Measurements from ENCODE around the gene IFT43. TPM values are rescaled to one million over a fixed set of nuclear protein-coding genes. Genes with fewer than 3 reads are reported as not detected.

The IFT43 gene
- polyA plus RNA-seq, 1 experiment: 58.9 TPM

- no peak for DNase-seq (ENCODE audit: low read depth)
- POLR2A ChIA-PET: no interaction called here
- H3K27me3 ChIP-seq (ENCODE audit: control insufficient read depth, insufficient read depth, low read length): no peaks in the 10 kb centered on the region
- H3K4me3 ChIP-seq (ENCODE audit: low read depth, low read length): no peak overlapping the region
- CTCF ChIA-PET: no interaction called here
- no peak for TF ChIP-seq CTCF (IDR thresholded peaks at IDR 0.05; ENCODE audit: insufficient read depth, low read depth, low read length)
- H3K36me3 ChIP-seq (ENCODE audit: control insufficient read depth, insufficient read depth, low read length): no peaks in the 10 kb centered on the region
Measured at GRCh38 chr14:76126076-76126475, 140.5 kb downstream of the IFT43 start.

GRCh38 chr14:76129851-76130576, 144.5 kb downstream of the IFT43 start:
- no peak for DNase-seq (ENCODE audit: low read depth)
- TF ChIP-seq CTCF (IDR thresholded peaks at IDR 0.05; ENCODE audit: insufficient read depth, low read depth, low read length): no peak
- H3K36me3 ChIP-seq (ENCODE audit: control insufficient read depth, insufficient read depth, low read length): no peaks in the 10 kb centered on the region
- ChIA-PET CTCF (no interaction called here), POLR2A (no interaction called here)
- peaks cover 5% of the 10 kb centered on the region for H3K27me3 ChIP-seq (ENCODE audit: control insufficient read depth, insufficient read depth, low read length)
- no peak overlapping the region for H3K4me3 ChIP-seq (ENCODE audit: low read depth, low read length)

- ChIA-PET CTCF (no interaction called here), POLR2A (no interaction called here)
- Histone ChIP-seq H3K36me3 (ENCODE audit: control insufficient read depth, insufficient read depth, low read length) (no peaks in the 10 kb centered on the region), H3K27me3 (ENCODE audit: control insufficient read depth, insufficient read depth, low read length) (peaks cover 5% of the 10 kb centered on the region), H3K4me3 (ENCODE audit: low read depth, low read length) (no peak overlapping the region)
- TF ChIP-seq CTCF (IDR thresholded peaks at IDR 0.05; ENCODE audit: insufficient read depth, low read depth, low read length): no peak
- no peak for DNase-seq (ENCODE audit: low read depth)
Measured at GRCh38 chr14:76131071-76131965, 145.8 kb downstream of the IFT43 start.

GRCh38 chr14:76133103-76133502, 147.5 kb downstream of the IFT43 start:
- ChIA-PET POLR2A (no interaction called here), CTCF (interaction anchor here (1.4 kb wide), 1 partner anchor 9 kb away, joined by 5 read pairs; no protein-coding TSS in a partner anchor)
- no peak overlapping the region for H3K4me3 ChIP-seq (ENCODE audit: low read depth, low read length)
- peaks cover 16% of the 10 kb centered on the region for H3K27me3 ChIP-seq (ENCODE audit: control insufficient read depth, insufficient read depth, low read length)
- H3K36me3 ChIP-seq (ENCODE audit: control insufficient read depth, insufficient read depth, low read length): no peaks in the 10 kb centered on the region
- DNase-seq (ENCODE audit: low read depth): no peak
- TF ChIP-seq CTCF (IDR thresholded peaks at IDR 0.05; ENCODE audit: insufficient read depth, low read depth, low read length): no peak

Other genes with a start within 250 kb of the IFT43 start
- gene TGFB3, start 3.8 kb upstream of the IFT43 start, polyA plus RNA-seq (2011; rRNA removed): 5.8 and 6.7 TPM in 2 replicates
- 23.6 and 26.1 TPM in 2 replicates for gene GPATCH2L, start 166.2 kb downstream of the IFT43 start, polyA plus RNA-seq (2011; rRNA removed)